ENCODE data around the gene ITSN1.

Gene ITSN1

DNA sequence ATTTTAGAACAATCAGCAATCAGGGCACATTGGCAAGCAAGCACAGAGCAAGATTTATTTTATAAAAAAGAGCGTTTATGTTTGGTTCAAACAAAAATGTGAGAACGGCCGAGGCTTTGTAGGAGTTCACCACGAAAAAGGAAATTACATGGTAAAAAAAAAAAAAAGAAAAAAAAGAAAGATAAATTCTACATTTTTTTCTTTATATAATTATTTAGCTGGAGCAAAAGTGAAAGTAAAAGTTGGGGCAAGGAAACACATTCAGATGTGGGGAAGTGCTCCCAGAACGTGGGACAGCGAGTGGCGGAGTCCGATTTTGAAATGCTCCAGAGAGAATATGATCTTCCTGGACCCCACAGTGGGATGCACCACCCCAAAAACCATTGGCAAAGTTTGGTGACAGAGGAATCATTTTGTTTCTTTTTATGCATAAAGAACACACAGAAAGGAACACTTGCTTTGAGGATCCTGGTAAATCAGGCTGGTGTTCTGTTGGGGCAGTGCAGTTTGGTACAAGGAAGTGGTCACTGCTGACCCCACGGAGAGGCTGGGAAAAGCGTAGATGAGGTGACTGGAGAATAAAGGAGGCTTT lies 289.6 kb downstream of the ITSN1 start:
- no peak for DNase-seq (ENCODE audit: low read depth)
- H3K4me3 ChIP-seq (ENCODE audit: low read depth, low read length): peak overlapping the region; percentile 57
- TF ChIP-seq, protein P1, sequence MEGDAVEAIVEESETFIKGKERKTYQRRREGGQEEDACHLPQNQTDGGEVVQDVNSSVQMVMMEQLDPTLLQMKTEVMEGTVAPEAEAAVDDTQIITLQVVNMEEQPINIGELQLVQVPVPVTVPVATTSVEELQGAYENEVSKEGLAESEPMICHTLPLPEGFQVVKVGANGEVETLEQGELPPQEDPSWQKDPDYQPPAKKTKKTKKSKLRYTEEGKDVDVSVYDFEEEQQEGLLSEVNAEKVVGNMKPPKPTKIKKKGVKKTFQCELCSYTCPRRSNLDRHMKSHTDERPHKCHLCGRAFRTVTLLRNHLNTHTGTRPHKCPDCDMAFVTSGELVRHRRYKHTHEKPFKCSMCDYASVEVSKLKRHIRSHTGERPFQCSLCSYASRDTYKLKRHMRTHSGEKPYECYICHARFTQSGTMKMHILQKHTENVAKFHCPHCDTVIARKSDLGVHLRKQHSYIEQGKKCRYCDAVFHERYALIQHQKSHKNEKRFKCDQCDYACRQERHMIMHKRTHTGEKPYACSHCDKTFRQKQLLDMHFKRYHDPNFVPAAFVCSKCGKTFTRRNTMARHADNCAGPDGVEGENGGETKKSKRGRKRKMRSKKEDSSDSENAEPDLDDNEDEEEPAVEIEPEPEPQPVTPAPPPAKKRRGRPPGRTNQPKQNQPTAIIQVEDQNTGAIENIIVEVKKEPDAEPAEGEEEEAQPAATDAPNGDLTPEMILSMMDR (IDR thresholded peaks at IDR 0.05; ENCODE audit: control insufficient read depth, extremely low read depth, insufficient read depth): no peak

DNA sequence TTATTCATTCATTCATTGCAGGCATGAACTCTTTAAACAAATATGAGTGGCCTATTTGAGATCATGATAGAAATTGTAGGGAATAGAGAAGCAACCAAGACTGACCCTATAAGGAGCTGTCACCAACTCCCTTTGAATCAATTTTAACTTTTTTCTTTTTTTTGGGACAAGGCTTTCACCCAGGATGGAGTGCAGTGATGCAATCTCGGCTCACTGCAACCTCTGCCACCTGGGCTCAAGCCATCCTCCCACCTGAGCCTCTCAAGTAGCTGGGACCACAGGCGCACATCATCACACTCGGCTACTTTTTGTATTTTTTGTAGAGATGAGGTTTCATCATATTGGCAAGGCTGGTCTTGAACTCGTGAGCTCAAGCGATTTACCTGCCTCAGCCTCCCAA lies 290.4 kb downstream of the ITSN1 start:
- DNase-seq (ENCODE audit: low read depth): no peak
- no peak overlapping the region; the same call in 1 of the 2 replicates for H3K4me3 ChIP-seq (ENCODE audit: low read depth, low read length)
- TF ChIP-seq, protein P1 (IDR thresholded peaks at IDR 0.05; ENCODE audit: control insufficient read depth, extremely low read depth, insufficient read depth): no peak

DNA sequence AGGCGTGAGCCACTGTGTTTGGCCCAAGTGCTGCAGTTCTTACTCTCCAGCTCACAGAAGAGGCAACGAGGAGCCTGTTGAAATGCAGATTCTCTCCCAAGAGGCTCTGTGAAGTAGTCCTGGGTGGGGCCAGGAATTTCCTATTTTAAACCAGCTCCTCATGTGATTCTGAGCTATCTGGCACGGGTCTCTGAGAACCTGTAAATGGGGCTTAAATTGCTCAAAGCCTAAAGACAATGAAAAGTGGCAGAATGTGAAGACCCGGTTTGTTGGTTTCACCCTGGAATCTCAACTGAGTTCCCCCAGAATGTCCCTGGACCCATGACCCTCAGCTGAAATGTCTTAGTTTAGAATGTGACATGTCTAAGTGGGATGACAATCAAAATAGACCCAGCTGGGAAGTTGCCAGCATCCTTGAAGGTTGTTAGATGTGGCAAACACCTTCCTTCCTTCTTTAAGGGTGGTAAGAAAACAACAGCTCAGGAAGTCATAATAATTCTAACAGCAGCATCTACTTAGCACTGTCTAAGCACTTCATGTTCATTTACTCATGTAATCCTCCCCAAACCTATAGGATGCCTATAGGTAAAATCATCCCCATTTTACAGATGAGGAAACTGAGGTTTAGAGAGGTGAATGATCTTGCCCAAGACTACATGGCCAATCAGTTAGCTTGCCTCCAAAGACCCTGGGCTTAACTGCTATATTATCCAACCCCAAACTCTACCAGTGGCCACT lies 294.2 kb downstream of the ITSN1 start:
- no peak overlapping the region for H3K4me3 ChIP-seq (ENCODE audit: low read depth, low read length)
- TF ChIP-seq, protein P1 (IDR thresholded peaks at IDR 0.05; ENCODE audit: control insufficient read depth, extremely low read depth, insufficient read depth): no peak
- no peak for DNase-seq (ENCODE audit: low read depth)

DNA sequence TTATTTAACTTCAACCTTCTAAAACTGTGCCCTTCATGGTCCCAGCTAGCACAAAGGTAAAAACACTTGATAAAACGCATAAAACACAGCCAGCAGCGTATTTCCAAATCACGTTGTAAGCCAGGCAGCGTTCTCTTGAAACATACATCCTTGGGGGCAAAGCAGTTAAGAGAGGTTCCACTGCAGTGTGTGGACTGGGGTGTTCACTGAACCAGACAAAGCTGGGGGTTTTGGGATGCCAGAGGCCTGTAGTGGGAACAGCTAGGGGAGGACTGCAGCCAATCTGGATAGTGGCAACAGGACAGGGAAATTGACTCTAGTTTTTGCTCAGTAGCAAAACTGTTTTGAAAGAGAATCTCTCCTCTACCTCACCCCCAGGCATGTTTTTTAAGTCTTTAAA lies 294.8 kb downstream of the ITSN1 start:
- H3K4me3 ChIP-seq (ENCODE audit: low read depth, low read length): no peak overlapping the region
- TF ChIP-seq, protein P1 (IDR thresholded peaks at IDR 0.05; ENCODE audit: control insufficient read depth, extremely low read depth, insufficient read depth): no peak

DNA sequence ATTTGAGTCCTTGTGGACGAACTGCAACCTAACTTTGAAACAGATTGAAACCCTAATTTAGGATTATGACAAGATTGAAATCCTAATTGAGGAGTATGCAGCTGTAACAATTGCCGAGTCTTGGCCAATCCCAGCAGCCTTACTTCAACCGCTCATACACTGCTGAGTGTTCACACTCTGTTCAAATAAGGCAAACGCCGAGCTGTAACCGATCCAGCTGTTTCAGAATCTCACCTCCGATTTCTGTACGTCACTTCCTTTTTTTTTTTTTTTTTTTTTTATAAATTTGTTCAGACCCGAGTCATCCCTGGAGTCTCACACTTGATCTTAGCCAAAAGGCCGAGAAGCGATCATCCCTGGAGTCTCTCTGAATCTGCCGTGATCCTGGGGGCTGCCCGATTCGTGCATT lies 295.6 kb downstream of the ITSN1 start:
- H3K4me3 ChIP-seq (ENCODE audit: low read depth, low read length): no peak overlapping the region
- TF ChIP-seq, protein P1 (IDR thresholded peaks at IDR 0.05; ENCODE audit: control insufficient read depth, extremely low read depth, insufficient read depth): no peak
- no peak for DNase-seq (ENCODE audit: low read depth)

More for the DNA sequence above, 294.8 kb downstream of the ITSN1 start:
- no peak for DNase-seq (ENCODE audit: low read depth)

DNA sequence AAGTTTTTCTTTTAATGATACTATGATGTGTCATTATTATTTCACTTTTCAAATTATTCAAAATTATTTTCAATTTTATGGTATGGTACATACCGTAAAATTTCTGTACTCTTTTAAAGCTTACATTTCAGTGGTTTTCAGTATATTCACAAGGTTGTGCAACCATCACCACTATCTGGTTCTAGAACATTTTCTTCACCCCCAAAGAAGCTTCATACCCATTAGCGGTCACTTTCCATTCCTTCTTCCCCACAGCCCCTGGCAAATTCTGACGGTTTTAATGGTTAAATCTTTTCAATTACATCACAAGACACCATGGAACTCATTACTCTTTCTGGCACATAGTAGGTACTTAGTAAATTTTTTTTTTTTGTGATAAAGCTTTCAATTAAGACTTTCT lies 296.1 kb downstream of the ITSN1 start:
- no peak overlapping the region for H3K4me3 ChIP-seq (ENCODE audit: low read depth, low read length)
- DNase-seq (ENCODE audit: low read depth): no peak
- TF ChIP-seq, protein P1 (IDR thresholded peaks at IDR 0.05; ENCODE audit: control insufficient read depth, extremely low read depth, insufficient read depth): no peak

All from LNCaP clone FGC (cell line).